ENCODE results near the gene MAML3. TPM values are rescaled to one million over a fixed set of nuclear protein-coding genes. Genes with fewer than 3 reads are reported as not detected.

MAML3 gene
- total RNA-seq, 2 donors from 2014 or later: 29.2 to 32.2 TPM

GRCh38 chr4:139902321-139903320, 251.4 kb downstream of the MAML3 start:
- WGBS, 2 experiments (ENCODE audit: insufficient coverage in 1 of 2, insufficient read length in 1 of 2): 85 to 95% methylated on average over 12 to 17 of the region's 17 CpGs
- Mint-ChIP-seq H3K9me3 (peaks cover 8% of the 10 kb centered on the region), H3K27me3 (ENCODE audit: insufficient read depth) (no peaks in the 10 kb centered on the region), H3K4me1 (peaks cover 38% of the 10 kb centered on the region), H3K36me3 (ENCODE audit: low read depth) (peaks cover 17% of the 10 kb centered on the region), H3K27ac (peak overlapping the region; percentile 88), H3K4me3 (peak overlapping the region; percentile 14)
- H3K4me1 ChIP-seq (ENCODE audit: control insufficient read depth, insufficient read depth, low read length): peaks cover 17% of the 10 kb centered on the region
- H3K27ac ChIP-seq (ENCODE audit: low read depth, low read length): peak overlapping the region; percentile 19
- DNase-seq: no peak
- no peak overlapping the region for H3K9ac ChIP-seq (ENCODE audit: extremely low read depth, low read length, poor library complexity, severe bottlenecking)
- H3K36me3 ChIP-seq (ENCODE audit: control insufficient read depth, insufficient read depth, low read length): peaks cover 29% of the 10 kb centered on the region
- no peak for TF ChIP-seq CTCF (conservative IDR thresholded peaks at IDR 0.05)
- H3K9me3 ChIP-seq (ENCODE audit: control insufficient read depth, low read length): peaks cover 32% of the 10 kb centered on the region
- H3K27me3 ChIP-seq (ENCODE audit: control insufficient read depth, insufficient read depth, low read length, poor library complexity, severe bottlenecking): no peaks in the 10 kb centered on the region
- H3K4me3 ChIP-seq (ENCODE audit: low read length): peak overlapping the region; percentile 38

GRCh38 chr4:139901531-139902320, 252.3 kb downstream of the MAML3 start:
- no peak for TF ChIP-seq CTCF (conservative IDR thresholded peaks at IDR 0.05)
- Mint-ChIP-seq H3K4me1 (peaks cover 38% of the 10 kb centered on the region), H3K4me3 (peak overlapping the region; percentile 14), H3K36me3 (ENCODE audit: low read depth) (peaks cover 17% of the 10 kb centered on the region), H3K27ac (peak overlapping the region; percentile 88), H3K9me3 (peaks cover 8% of the 10 kb centered on the region), H3K27me3 (ENCODE audit: insufficient read depth) (no peaks in the 10 kb centered on the region)
- H3K9me3 ChIP-seq (ENCODE audit: control insufficient read depth, low read length): peaks cover 28% of the 10 kb centered on the region
- 49 to 56% methylated on average over 10 to 16 of the region's 17 CpGs for WGBS, 2 experiments (ENCODE audit: insufficient coverage in 1 of 2, insufficient read length in 1 of 2)
- no peaks in the 10 kb centered on the region for H3K27me3 ChIP-seq (ENCODE audit: control insufficient read depth, insufficient read depth, low read length, poor library complexity, severe bottlenecking)
- H3K9ac ChIP-seq (ENCODE audit: extremely low read depth, low read length, poor library complexity, severe bottlenecking): no peak overlapping the region
- H3K4me1 ChIP-seq (ENCODE audit: control insufficient read depth, insufficient read depth, low read length): peaks cover 17% of the 10 kb centered on the region
- H3K4me3 ChIP-seq (ENCODE audit: low read length): peak overlapping the region; percentile 38
- H3K27ac ChIP-seq (ENCODE audit: low read depth, low read length): peak overlapping the region; percentile 19
- H3K36me3 ChIP-seq (ENCODE audit: control insufficient read depth, insufficient read depth, low read length): peaks cover 26% of the 10 kb centered on the region
- DNase-seq: no peak

GRCh38 chr4:139900964-139901376, 253.0 kb downstream of the MAML3 start:
- Mint-ChIP-seq H3K4me1 (peaks cover 38% of the 10 kb centered on the region), H3K27ac (no peak overlapping the region), H3K27me3 (ENCODE audit: insufficient read depth) (no peaks in the 10 kb centered on the region), H3K9me3 (peaks cover 8% of the 10 kb centered on the region), H3K36me3 (ENCODE audit: low read depth) (peaks cover 17% of the 10 kb centered on the region), H3K4me3 (no peak overlapping the region)
- 65 to 79% methylated on average over 2 of the region's 2 CpGs for WGBS, 2 experiments (ENCODE audit: insufficient coverage in 1 of 2, insufficient read length in 1 of 2)
- H3K9me3 ChIP-seq (ENCODE audit: control insufficient read depth, low read length): peaks cover 20% of the 10 kb centered on the region
- H3K36me3 ChIP-seq (ENCODE audit: control insufficient read depth, insufficient read depth, low read length): peaks cover 19% of the 10 kb centered on the region
- no peak overlapping the region for H3K9ac ChIP-seq (ENCODE audit: extremely low read depth, low read length, poor library complexity, severe bottlenecking)
- H3K4me3 ChIP-seq (ENCODE audit: low read length): no peak overlapping the region
- no peak for TF ChIP-seq CTCF (conservative IDR thresholded peaks at IDR 0.05)
- H3K27ac ChIP-seq (ENCODE audit: low read depth, low read length): no peak overlapping the region
- no peaks in the 10 kb centered on the region for H3K27me3 ChIP-seq (ENCODE audit: control insufficient read depth, insufficient read depth, low read length, poor library complexity, severe bottlenecking)
- H3K4me1 ChIP-seq (ENCODE audit: control insufficient read depth, insufficient read depth, low read length): peaks cover 17% of the 10 kb centered on the region
- DNase-seq: no peak
